Smooth muscle cell (in vitro differentiated cells): ENCODE data around the gene KCNJ3. TPM values are rescaled to one million over a fixed set of nuclear protein-coding genes. Genes with fewer than 3 reads are reported as not detected.

ENCODE experiments used
- DNase-seq: peaks from one replicate; lab custom pipeline; 2025; ENCODE audit not compliant: unreplicated experiment; lab: John Stamatoyannopoulos, UW
- H2AFZ ChIP-seq: fragments of 200-600 bp; sonication (generic); 2 replicates; pipeline ENCODE4 v1.6.0; 2016; ENCODE audit warnings: antibody characterized with exemption, low read depth, mild to moderate bottlenecking
- H3F3A ChIP-seq: fragments of 200-600 bp; sonication (generic); 2 replicates; pipeline ENCODE4 v1.6.0; 2017; ENCODE audit warnings: antibody characterized with exemption, low read depth
- H3K27ac ChIP-seq: fragments of 200-600 bp; sonication (generic); 2 replicates; pipeline ENCODE4 v1.5.1; 2016; ENCODE audit warnings: low read depth, mild to moderate bottlenecking
- H3K27me3 ChIP-seq: fragments of 200-600 bp; sonication (generic); 2 replicates; pipeline ENCODE4 v1.6.1; 2016; ENCODE audit warnings: low read depth, mild to moderate bottlenecking
- H3K36me3 ChIP-seq: fragments of 200-600 bp; sonication (generic); 2 replicates; pipeline ENCODE4 v1.5.1; 2016; ENCODE audit warnings: low read depth
- H3K4me1 ChIP-seq: fragments of 200-600 bp; sonication (generic); 2 replicates; pipeline ENCODE4 v1.5.1; 2016; ENCODE audit warnings: low read depth
- H3K4me2 ChIP-seq: fragments of 200-600 bp; sonication (generic); 2 replicates; pipeline ENCODE4 v1.6.0; 2016; ENCODE audit warnings: mild to moderate bottlenecking
- H3K4me3 ChIP-seq: fragments of 200-600 bp; sonication (generic); 2 replicates; pipeline ENCODE4 v1.5.1; 2016; ENCODE audit warnings: mild to moderate bottlenecking
- H3K79me2 ChIP-seq: fragments of 200-600 bp; sonication (generic); 2 replicates; pipeline ENCODE4 v1.6.0; 2016; ENCODE audit warnings: low read depth, mild to moderate bottlenecking
- H3K9ac ChIP-seq: fragments of 200-600 bp; sonication (generic); 2 replicates; pipeline ENCODE4 v1.6.0; 2016; ENCODE audit warnings: low read depth
- H3K9me3 ChIP-seq: fragments of 200-600 bp; sonication (generic); replicated peaks from 2 replicates; pipeline ENCODE4 v1.5.1; 2016; ENCODE audit warnings: low read depth
- H4K20me1 ChIP-seq: fragments of 200-600 bp; sonication (generic); 2 replicates; pipeline ENCODE4 v1.6.0; 2016; ENCODE audit warnings: low read depth
- CTCF ChIP-seq: fragments of 200-600 bp; sonication (generic); IDR thresholded peaks from 2 replicates; pipeline ENCODE4 v1.5.1; 2017; ENCODE audit warnings: borderline replicate concordance, mild to moderate bottlenecking, antibody characterized with exemption; ENCODE audit not compliant: insufficient read depth, poor library complexity, severe bottlenecking
- WGBS: methylation state at CpG from one replicate; pipeline ENCODE4 v1.1.7; 2016; ENCODE audit warnings: low lambda C conversion rate; 5-methylcytosine and 5-hydroxymethylcytosine counted together
- polyA plus RNA-seq: library from polyadenylated mRNA; unstranded; fragments of >200 nt; fragmentation: Nextera tagmentation; extraction: Ambion mirVana; gene quantifications from 2 replicates; pipeline ENCODE4 v1.2.1, GENCODE V29; 2016
- total RNA-seq: library from RNA; depleted of rRNA; stranded (reverse); fragments of >200 nt; gene quantifications from 2 replicates; pipeline ENCODE4 v1.2.3, GENCODE V29; 2014

The KCNJ3 gene
- total and polyA plus RNA-seq, 2 experiments from 2014 or later, result 0.22 TPM; not detected in 1

- Histone ChIP-seq H3K36me3 (no peaks in the 10 kb centered on the region), H3K9ac (no peak overlapping the region), H3F3A (no peaks in the 10 kb centered on the region), H3K4me3 (no peak overlapping the region), H4K20me1 (no peaks in the 10 kb centered on the region), H3K79me2 (no peaks in the 10 kb centered on the region), H3K4me2 (no peak overlapping the region), H3K27ac (no peak overlapping the region), H3K27me3 (no peaks in the 10 kb centered on the region), H3K4me1 (no peaks in the 10 kb centered on the region), H2AFZ (no peak overlapping the region), H3K9me3 (no peaks in the 10 kb centered on the region)
- 71% methylated on average over 2 of the region's 2 CpGs for WGBS
- TF ChIP-seq CTCF, result no peak
- DNase-seq, result no peak
Observed at GRCh38 chr2:154825358-154825757, 126.9 kb downstream of the KCNJ3 start.

GRCh38 chr2:154826827-154827226 lies 128.3 kb downstream of the KCNJ3 start:
- Histone ChIP-seq H3F3A (no peaks in the 10 kb centered on the region), H2AFZ (no peak overlapping the region), H3K4me2 (no peak overlapping the region), H4K20me1 (no peaks in the 10 kb centered on the region), H3K36me3 (no peaks in the 10 kb centered on the region), H3K27me3 (no peaks in the 10 kb centered on the region), H3K4me1 (no peaks in the 10 kb centered on the region), H3K27ac (no peak overlapping the region), H3K9me3 (no peaks in the 10 kb centered on the region), H3K4me3 (no peak overlapping the region), H3K79me2 (no peaks in the 10 kb centered on the region), H3K9ac (no peak overlapping the region)
- no peak for TF ChIP-seq CTCF
- DNase-seq, result no peak
- 86% methylated on average over 5 of the region's 5 CpGs for WGBS

- no peak for DNase-seq
- H3K4me3 ChIP-seq, result no peak overlapping the region
- no peak overlapping the region for H3K9ac ChIP-seq
- no peak overlapping the region for H2AFZ ChIP-seq
- H4K20me1 ChIP-seq, result no peaks in the 10 kb centered on the region
- H3K36me3 ChIP-seq, result no peaks in the 10 kb centered on the region
- H3K79me2 ChIP-seq, result no peaks in the 10 kb centered on the region
- no peak overlapping the region for H3K27ac ChIP-seq
- no peaks in the 10 kb centered on the region for H3K4me1 ChIP-seq
- H3F3A ChIP-seq, result no peaks in the 10 kb centered on the region
- 49% methylated on average over 1 of the region's 1 CpG for WGBS
- H3K9me3 ChIP-seq, result no peaks in the 10 kb centered on the region
- H3K27me3 ChIP-seq, result no peaks in the 10 kb centered on the region
- TF ChIP-seq CTCF, result no peak
- H3K4me2 ChIP-seq, result no peak overlapping the region
Observed at GRCh38 chr2:154827286-154827685, 128.8 kb downstream of the KCNJ3 start.

DNA sequence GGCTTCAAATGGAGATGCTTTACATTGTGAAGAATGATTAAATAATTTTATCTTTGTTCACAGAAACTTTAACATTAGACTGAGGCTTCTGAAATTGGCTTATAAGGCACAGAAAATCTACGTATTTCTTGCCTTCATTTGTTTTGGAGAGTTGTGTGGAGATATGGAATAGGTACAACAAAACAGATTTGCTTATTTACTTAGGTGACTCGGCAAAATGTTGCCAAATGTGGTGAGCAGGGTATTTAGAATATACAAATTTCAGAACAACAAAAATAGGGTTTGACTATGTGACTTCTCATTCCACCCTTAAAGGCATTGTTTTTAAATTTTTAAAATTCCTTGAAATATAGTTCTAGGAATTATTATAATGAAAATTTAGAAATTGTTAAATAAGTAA lies 134.2 kb downstream of the KCNJ3 start:
- DNase-seq, result no peak
- WGBS, result 89% methylated on average over 2 of the region's 2 CpGs
- Histone ChIP-seq H3K9ac (no peak overlapping the region), H2AFZ (no peak overlapping the region), H3K4me1 (no peaks in the 10 kb centered on the region), H4K20me1 (no peaks in the 10 kb centered on the region), H3K9me3 (no peaks in the 10 kb centered on the region), H3K4me2 (no peak overlapping the region), H3K27me3 (no peaks in the 10 kb centered on the region), H3K36me3 (no peaks in the 10 kb centered on the region), H3K4me3 (no peak overlapping the region), H3F3A (no peaks in the 10 kb centered on the region), H3K79me2 (no peaks in the 10 kb centered on the region), H3K27ac (no peak overlapping the region)
- TF ChIP-seq CTCF, result no peak
